Gastroesophageal sphincter (tissue), 3 donors: ENCODE results near the gene ARFGEF2.

Experiments used
- CTCF ChIP-seq, 4 experiments: fragments of 200-600 bp in 2 of 4; fragments of 450-650 bp in 2 of 4; sonication (generic) in 1 of 4; IDR thresholded peaks; one replicate each; pipeline ENCODE4 v1.5.1; 2017 to 2019; ENCODE audit warnings: antibody characterized with exemption in 4 of 4, mild to moderate bottlenecking in 2 of 4, moderate library complexity in 2 of 4
- EP300 ChIP-seq: sonication (generic); formaldehyde crosslinking; IDR thresholded peaks from one replicate; pipeline ENCODE4 v1.6.1; 2017; ENCODE audit warnings: antibody characterized with exemption, mild to moderate bottlenecking
- POLR2A ChIP-seq, 2 donors: fragments of 450-650 bp; IDR thresholded peaks; one replicate each; pipeline ENCODE4 v1.6.1; 2017; ENCODE audit warnings: antibody characterized with exemption in 2 of 2, mild to moderate bottlenecking in 2 of 2, moderate library complexity in 1 of 2
- POLR2AphosphoS5 ChIP-seq: sonication (generic); formaldehyde crosslinking; IDR thresholded peaks from one replicate; pipeline ENCODE4 v1.6.1; 2017; ENCODE audit warnings: antibody characterized with exemption

- TF ChIP-seq CTCF (IDR thresholded peaks at IDR 0.05) = no peak
- no peak for TF ChIP-seq POLR2A (IDR thresholded peaks at IDR 0.05)
- TF ChIP-seq POLR2AphosphoS5 = no peak
- no peak for TF ChIP-seq EP300
Observed at GRCh38 chr20:48910347-48910781, 11.1 kb upstream of the ARFGEF2 start.
